GM18909 (cell line): ENCODE measurements around the gene ALDH9A1.
"Not testable (repeated sequence)": the region's sequence is repeated elsewhere in the genome, so short reads cannot be mapped to it uniquely, and the experiment has no call there.

Experiments used
- ATAC-seq: cut with Tn5 transposase; IDR thresholded peaks from one replicate; pipeline ENCODE4 v1.9.1; 2021; ENCODE audit warnings: mild to moderate bottlenecking; ENCODE audit not compliant: unreplicated experiment, poor library complexity

Gene ALDH9A1

GRCh38 chr1:165647970-165648369 is 50.4 kb downstream of the ALDH9A1 start:
- ATAC-seq = no peak

- no peak for ATAC-seq
Observed at GRCh38 chr1:165647517-165647916, 50.8 kb downstream of the ALDH9A1 start.

GRCh38 chr1:165645654-165646366 is 52.6 kb downstream of the ALDH9A1 start:
- ATAC-seq = peak; percentile 66

- no peak for ATAC-seq
Observed at GRCh38 chr1:165644064-165644735, 54.2 kb downstream of the ALDH9A1 start.

GRCh38 chr1:165641231-165641987 is 57.0 kb downstream of the ALDH9A1 start:
- no peak for ATAC-seq

- peak; percentile 34 for ATAC-seq
Observed at GRCh38 chr1:165639821-165640623, 58.3 kb downstream of the ALDH9A1 start.

- not testable (repeated sequence) for ATAC-seq
Observed at GRCh38 chr1:165638211-165638610, 60.2 kb downstream of the ALDH9A1 start.

- ATAC-seq = no peak
Observed at GRCh38 chr1:165637427-165637826, 60.9 kb downstream of the ALDH9A1 start.

- no peak for ATAC-seq
Observed at GRCh38 chr1:165635823-165636222, 62.5 kb downstream of the ALDH9A1 start.

- ATAC-seq = no peak
Observed at GRCh38 chr1:165635329-165635728, 63.0 kb downstream of the ALDH9A1 start.

- no peak for ATAC-seq
Observed at GRCh38 chr1:165634154-165634921, 64.0 kb downstream of the ALDH9A1 start.

GRCh38 chr1:165633614-165634013 is 64.7 kb downstream of the ALDH9A1 start:
- no peak for ATAC-seq

GRCh38 chr1:165632491-165632890 is 65.9 kb downstream of the ALDH9A1 start:
- ATAC-seq = no peak

- no peak for ATAC-seq
Observed at GRCh38 chr1:165632152-165632469, 66.3 kb downstream of the ALDH9A1 start.

- peak; percentile 44 for ATAC-seq
Observed at GRCh38 chr1:165631342-165632151, 66.8 kb downstream of the ALDH9A1 start.

- ATAC-seq = peak; percentile 85
Observed at GRCh38 chr1:165630629-165631341, 67.6 kb downstream of the ALDH9A1 start, which contains the start of gene MGST3. TSS of gene MGST3 (plus strand) at chr1:165631234. CDS start at chr1:165649848, 18,614 bp downstream.

GRCh38 chr1:165629848-165630628 is 68.3 kb downstream of the ALDH9A1 start:
- ATAC-seq = no peak
